HEK293 (cell line): Measurements from ENCODE around the gene METTL25.

ENCODE experiments used
- CTCF ChIA-PET: fragments of 350-600 bp; formaldehyde crosslinking; extraction: SDS; loops from one replicate; lab custom pipeline; 2021; ENCODE audit warnings: antibody characterized with exemption; lab: Yijun Ruan, JAX
- POLR2A ChIA-PET: fragments of 300-600 bp; formaldehyde crosslinking; extraction: SDS; loops from one replicate; lab custom pipeline; 2020; ENCODE audit warnings: antibody characterized with exemption, inconsistent platforms; lab: Yijun Ruan, JAX
- H3K27ac ChIP-seq: fragments of 200-500 bp; sonication (Bioruptor generic); 2 replicates; pipeline ENCODE4 v1.5.1; 2014; ENCODE audit warnings: low read depth, low read length, control low read depth, inconsistent platforms; ENCODE audit errors: extremely low read depth
- H3K36me3 ChIP-seq, 2 experiments: fragments of 200-500 bp in 1 of 2; sonication (Bioruptor generic) in 1 of 2; 1 replicate in 1 of 2; 2 replicates in 1 of 2; pipeline ENCODE4 v1.5.1; 2014 to 2017; ENCODE audit warnings: inconsistent platforms in 2 of 2, low read length in 2 of 2; ENCODE audit not compliant: control insufficient read depth in 2 of 2, insufficient read depth in 1 of 2
- H3K4me1 ChIP-seq: fragments of 200-500 bp; sonication (Bioruptor generic); 2 replicates; pipeline ENCODE4 v1.5.1; 2014; ENCODE audit warnings: mild to moderate bottlenecking, low read length, inconsistent platforms; ENCODE audit not compliant: control insufficient read depth, insufficient read depth
- H3K4me3 ChIP-seq: 2 replicates; pipeline ENCODE4 v1.5.1; 2011; ENCODE audit warnings: low read depth, mild to moderate bottlenecking, control low read depth, low read length, moderate library complexity
- H3K9me3 ChIP-seq: fragments of 200-500 bp; sonication (Bioruptor generic); 2 replicates; pipeline ENCODE4 v1.5.1; 2014; ENCODE audit warnings: low read depth, low read length, inconsistent platforms; ENCODE audit not compliant: control insufficient read depth, insufficient read depth
- AEBP2 ChIP-seq: fragments of 450-650 bp; formaldehyde crosslinking; IDR thresholded peaks from 2 replicates; pipeline ENCODE4 v1.5.1; 2016; ENCODE audit warnings: missing biosample characterization, missing genetic modification characterization, borderline replicate concordance
- ATF2 ChIP-seq: fragments of 450-650 bp; formaldehyde crosslinking; IDR thresholded peaks from 2 replicates; pipeline ENCODE4 v1.5.1; 2016; ENCODE audit warnings: missing biosample characterization, missing genetic modification characterization, low read depth
- GFI1B ChIP-seq: fragments of 450-650 bp; formaldehyde crosslinking; IDR thresholded peaks from 2 replicates; pipeline ENCODE4 v1.5.1; 2016; ENCODE audit warnings: missing biosample characterization, missing genetic modification characterization
- HOXD13 ChIP-seq: sonication (generic); formaldehyde crosslinking; IDR thresholded peaks from 2 replicates; pipeline ENCODE4 v1.8.0; 2022; ENCODE audit warnings: missing genetic modification reagents, borderline replicate concordance
- KLF1 ChIP-seq: fragments of 450-650 bp; formaldehyde crosslinking; IDR thresholded peaks from 2 replicates; pipeline ENCODE4 v1.5.1; 2016; ENCODE audit warnings: missing biosample characterization, missing genetic modification characterization
- KLF8 ChIP-seq: fragments of 450-650 bp; formaldehyde crosslinking; IDR thresholded peaks from 2 replicates; pipeline ENCODE4 v1.5.1; 2016; ENCODE audit warnings: missing biosample characterization, missing genetic modification characterization
- MYNN ChIP-seq: fragments of 450-650 bp; formaldehyde crosslinking; IDR thresholded peaks from 2 replicates; pipeline ENCODE4 v1.5.1; 2016; ENCODE audit warnings: missing biosample characterization, missing genetic modification characterization, borderline replicate concordance
- OVOL3 ChIP-seq: fragments of 450-650 bp; formaldehyde crosslinking; IDR thresholded peaks from 2 replicates; pipeline ENCODE4 v1.5.1; 2016; ENCODE audit warnings: missing biosample characterization, missing genetic modification characterization
- SP7 ChIP-seq: fragments of 450-650 bp; formaldehyde crosslinking; IDR thresholded peaks from 2 replicates; pipeline ENCODE4 v1.5.1; 2016; ENCODE audit warnings: missing biosample characterization, missing genetic modification characterization
- ZBTB44 ChIP-seq: fragments of 450-650 bp; IDR thresholded peaks from 2 replicates; pipeline ENCODE4 v1.5.1; 2018; ENCODE audit warnings: missing biosample characterization, mild to moderate bottlenecking, missing genetic modification characterization
- ZNF146 ChIP-seq: fragments of 450-650 bp; formaldehyde crosslinking; IDR thresholded peaks from 2 replicates; pipeline ENCODE4 v1.5.1; 2016; ENCODE audit warnings: missing biosample characterization, missing genetic modification characterization
- ZNF16 ChIP-seq: fragments of 450-650 bp; formaldehyde crosslinking; IDR thresholded peaks from 2 replicates; pipeline ENCODE4 v1.5.1; 2016; ENCODE audit warnings: low read depth, missing biosample characterization, missing genetic modification characterization
- ZNF2 ChIP-seq: fragments of 450-650 bp; formaldehyde crosslinking; IDR thresholded peaks from 2 replicates; pipeline ENCODE4 v1.5.1; 2016; ENCODE audit warnings: missing biosample characterization, missing genetic modification characterization
- ZNF214 ChIP-seq: fragments of 450-650 bp; formaldehyde crosslinking; IDR thresholded peaks from 2 replicates; pipeline ENCODE4 v1.5.1; 2017; ENCODE audit warnings: missing biosample characterization, mild to moderate bottlenecking, missing genetic modification characterization, borderline replicate concordance
- ZNF239 ChIP-seq: fragments of 450-650 bp; formaldehyde crosslinking; IDR thresholded peaks from 2 replicates; pipeline ENCODE4 v1.5.1; 2016; ENCODE audit warnings: missing biosample characterization, missing genetic modification characterization
- ZNF292 ChIP-seq: fragments of 450-650 bp; formaldehyde crosslinking; IDR thresholded peaks from 2 replicates; pipeline ENCODE4 v1.5.1; 2016; ENCODE audit warnings: low read depth, missing biosample characterization, missing genetic modification characterization, borderline replicate concordance
- ZNF311 ChIP-seq: fragments of 450-650 bp; formaldehyde crosslinking; IDR thresholded peaks from 2 replicates; pipeline ENCODE4 v1.5.1; 2017; ENCODE audit warnings: missing biosample characterization, missing genetic modification characterization, borderline replicate concordance
- ZNF366 ChIP-seq: fragments of 450-650 bp; formaldehyde crosslinking; conservative IDR thresholded peaks from 2 replicates; pipeline ENCODE4 v1.5.1; 2016; ENCODE audit warnings: missing biosample characterization, missing genetic modification characterization
- ZNF398 ChIP-seq: fragments of 450-650 bp; formaldehyde crosslinking; IDR thresholded peaks from 2 replicates; pipeline ENCODE4 v1.5.1; 2017; ENCODE audit warnings: missing biosample characterization, missing genetic modification characterization
- ZNF510 ChIP-seq: fragments of 450-650 bp; formaldehyde crosslinking; IDR thresholded peaks from 2 replicates; pipeline ENCODE4 v1.5.1; 2018; ENCODE audit warnings: mild to moderate bottlenecking, missing genetic modification characterization, missing biosample characterization; ENCODE audit not compliant: insufficient replicate concordance
- ZNF560 ChIP-seq: fragments of 450-650 bp; formaldehyde crosslinking; IDR thresholded peaks from 2 replicates; pipeline ENCODE4 v1.5.1; 2017; ENCODE audit warnings: missing biosample characterization, missing genetic modification characterization, borderline replicate concordance
- ZNF600 ChIP-seq: fragments of 450-650 bp; formaldehyde crosslinking; IDR thresholded peaks from 2 replicates; pipeline ENCODE4 v1.5.1; 2016; ENCODE audit warnings: missing biosample characterization, missing genetic modification characterization
- ZNF777 ChIP-seq: fragments of 450-650 bp; formaldehyde crosslinking; IDR thresholded peaks from 2 replicates; pipeline ENCODE4 v1.5.1; 2017; ENCODE audit warnings: missing biosample characterization, missing genetic modification characterization, borderline replicate concordance
- ZSCAN16 ChIP-seq: fragments of 450-650 bp; formaldehyde crosslinking; IDR thresholded peaks from 2 replicates; pipeline ENCODE4 v1.5.1; 2016; ENCODE audit warnings: missing biosample characterization, missing genetic modification characterization
- TF ChIP-seq, protein P1 (sequence below): fragments of 450-650 bp; formaldehyde crosslinking; IDR thresholded peaks from 2 replicates; pipeline ENCODE4; 2016; ENCODE audit warnings: missing biosample characterization, missing genetic modification characterization
- TF ChIP-seq, protein P2 (sequence below): fragments of 450-650 bp; IDR thresholded peaks from 2 replicates; pipeline ENCODE4 v1.5.1; 2018; ENCODE audit warnings: missing biosample characterization, missing genetic modification characterization

The METTL25 gene

GRCh38 chr12:82327861-82328260 is 30.5 kb upstream of the METTL25 start:
- no peaks in the 10 kb centered on the region for H3K9me3 ChIP-seq
- H3K4me1 ChIP-seq: peaks cover 5% of the 10 kb centered on the region; the same call in 1 of the 2 replicates
- no peak overlapping the region for H3K4me3 ChIP-seq
- no peaks in the 10 kb centered on the region for H3K36me3 ChIP-seq
- no peak for TF ChIP-seq ZNF292 (tag by site-specific recombination)
- TF ChIP-seq AEBP2 (tag by site-specific recombination): no peak
- TF ChIP-seq ZNF560: no peak
- TF ChIP-seq, protein P1, sequence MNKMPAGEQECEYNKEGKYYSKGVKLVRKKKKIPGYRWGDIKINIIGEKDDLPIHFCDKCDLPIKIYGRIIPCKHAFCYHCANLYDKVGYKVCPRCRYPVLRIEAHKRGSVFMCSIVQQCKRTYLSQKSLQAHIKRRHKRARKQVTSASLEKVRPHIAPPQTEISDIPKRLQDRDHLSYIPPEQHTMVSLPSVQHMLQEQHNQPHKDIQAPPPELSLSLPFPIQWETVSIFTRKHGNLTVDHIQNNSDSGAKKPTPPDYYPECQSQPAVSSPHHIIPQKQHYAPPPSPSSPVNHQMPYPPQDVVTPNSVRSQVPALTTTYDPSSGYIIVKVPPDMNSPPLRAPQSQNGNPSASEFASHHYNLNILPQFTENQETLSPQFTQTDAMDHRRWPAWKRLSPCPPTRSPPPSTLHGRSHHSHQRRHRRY: no peak
- TF ChIP-seq ZNF146 (tag by site-specific recombination): no peak
- no peak for TF ChIP-seq ZNF510 (tag by site-specific recombination)
- no peak for TF ChIP-seq KLF1 (tag by site-specific recombination)
- TF ChIP-seq ZNF600 (tag by site-specific recombination): no peak
- TF ChIP-seq HOXD13 (CRISPR knock-in tag): no peak
- CTCF ChIA-PET: interaction anchor here (1.1 kb wide), 1 partner anchor 684 kb away, joined by 4 read pairs; no protein-coding TSS in a partner anchor
- H3K27ac ChIP-seq: no peak overlapping the region
- POLR2A ChIA-PET: no interaction called here

DNA sequence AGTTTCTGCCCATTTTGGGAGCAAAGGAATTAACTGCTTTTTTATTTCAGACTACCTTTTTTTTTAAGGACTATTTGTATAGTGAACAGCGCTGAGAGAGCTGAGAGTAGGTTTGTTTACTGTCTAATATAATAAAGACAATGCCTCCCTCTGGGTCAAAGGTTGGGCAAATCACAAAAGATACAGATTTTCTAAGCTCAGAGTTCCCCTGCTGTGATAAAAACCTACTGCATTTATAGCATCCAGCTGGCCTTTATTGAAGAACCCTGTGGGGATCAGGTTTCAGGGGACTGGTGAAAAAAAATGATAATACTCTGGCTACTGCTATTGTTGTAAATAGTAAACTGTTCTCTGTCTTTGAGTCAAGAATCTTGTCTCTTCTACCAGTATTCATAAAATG is 28.8 kb upstream of the METTL25 start:
- H3K4me3 ChIP-seq: no peak overlapping the region
- H3K9me3 ChIP-seq: no peaks in the 10 kb centered on the region
- H3K4me1 ChIP-seq: peaks cover 5% of the 10 kb centered on the region; the same call in 1 of the 2 replicates
- no peaks in the 10 kb centered on the region for H3K36me3 ChIP-seq
- CTCF ChIA-PET: interaction anchor here (0.8 to 1.2 kb wide), 2 partner anchors 12 to 14 kb away, joined by 4 read pairs; no protein-coding TSS in a partner anchor
- H3K27ac ChIP-seq: no peak overlapping the region
- POLR2A ChIA-PET: no interaction called here
- TF ChIP-seq ZNF2 (tag by site-specific recombination) (no peak), GFI1B (no peak), ZNF16 (tag by site-specific recombination) (no peak), ZNF777 (tag by site-specific recombination) (no peak), SP7 (no peak), ZSCAN16 (no peak), KLF8 (no peak), ZNF510 (tag by site-specific recombination) (no peak), MYNN (no peak), ZNF398 (tag by site-specific recombination) (no peak), ZBTB44 (tag by site-specific recombination) (0 out of 2 replicates have a peak, but pooled peaks have one; percentile 15), ATF2 (tag by site-specific recombination) (no peak), ZNF214 (no peak), OVOL3 (no peak), ZNF366 (tag by site-specific recombination) (no peak), ZNF239 (tag by site-specific recombination) (no peak), ZNF311 (no peak)
- TF ChIP-seq, protein P2, sequence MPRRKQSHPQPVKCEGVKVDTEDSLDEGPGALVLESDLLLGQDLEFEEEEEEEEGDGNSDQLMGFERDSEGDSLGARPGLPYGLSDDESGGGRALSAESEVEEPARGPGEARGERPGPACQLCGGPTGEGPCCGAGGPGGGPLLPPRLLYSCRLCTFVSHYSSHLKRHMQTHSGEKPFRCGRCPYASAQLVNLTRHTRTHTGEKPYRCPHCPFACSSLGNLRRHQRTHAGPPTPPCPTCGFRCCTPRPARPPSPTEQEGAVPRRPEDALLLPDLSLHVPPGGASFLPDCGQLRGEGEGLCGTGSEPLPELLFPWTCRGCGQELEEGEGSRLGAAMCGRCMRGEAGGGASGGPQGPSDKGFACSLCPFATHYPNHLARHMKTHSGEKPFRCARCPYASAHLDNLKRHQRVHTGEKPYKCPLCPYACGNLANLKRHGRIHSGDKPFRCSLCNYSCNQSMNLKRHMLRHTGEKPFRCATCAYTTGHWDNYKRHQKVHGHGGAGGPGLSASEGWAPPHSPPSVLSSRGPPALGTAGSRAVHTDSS (tag by site-specific recombination): no peak
